GM12801 (cell line): ENCODE data around the gene MRPL51.

Experiments used
- TF ChIP-seq, protein P1 (sequence below): IDR thresholded peaks from one replicate; pipeline ENCODE4 v1.5.1; 2011; ENCODE audit warnings: control low read depth; ENCODE audit not compliant: insufficient read length; ENCODE audit errors: extremely low read depth

The MRPL51 gene

DNA sequence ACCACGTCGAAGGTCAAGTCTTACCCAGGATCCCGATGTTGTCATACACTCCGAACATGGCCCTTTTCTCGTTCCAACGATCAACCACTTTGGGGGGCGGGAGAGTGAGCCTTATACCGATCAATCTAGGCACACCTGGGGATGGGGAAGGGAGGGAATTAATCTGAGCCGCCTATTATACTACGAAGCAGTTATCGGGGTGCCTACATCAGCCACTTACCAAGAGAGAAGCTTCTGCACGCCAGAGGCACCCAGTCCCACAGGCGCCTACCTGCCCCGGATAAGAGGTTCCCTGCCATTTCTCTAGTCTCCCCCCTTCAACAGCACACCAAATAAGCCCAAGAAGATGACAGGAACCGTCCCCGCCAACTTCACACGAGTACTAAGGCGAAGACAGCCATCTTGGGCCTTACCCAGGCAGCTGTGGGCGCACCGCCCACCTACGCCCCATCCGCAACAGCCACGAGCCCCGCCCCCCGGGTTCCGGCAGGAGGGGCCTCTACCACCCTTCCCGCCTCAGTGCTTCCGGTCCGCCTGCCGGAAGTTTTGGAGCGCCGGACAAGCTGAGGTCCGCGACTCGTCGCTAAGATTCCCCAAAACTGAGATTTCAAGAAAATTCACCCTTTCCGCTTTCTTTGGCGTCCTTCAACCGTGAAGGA lies at the start of gene MRPL51:
Gene MRPL51 (minus strand): TSS at position 425 of the 659 bp plus-strand sequence. CDS start 126 bp downstream, at position 299.
- TF ChIP-seq, protein P1, sequence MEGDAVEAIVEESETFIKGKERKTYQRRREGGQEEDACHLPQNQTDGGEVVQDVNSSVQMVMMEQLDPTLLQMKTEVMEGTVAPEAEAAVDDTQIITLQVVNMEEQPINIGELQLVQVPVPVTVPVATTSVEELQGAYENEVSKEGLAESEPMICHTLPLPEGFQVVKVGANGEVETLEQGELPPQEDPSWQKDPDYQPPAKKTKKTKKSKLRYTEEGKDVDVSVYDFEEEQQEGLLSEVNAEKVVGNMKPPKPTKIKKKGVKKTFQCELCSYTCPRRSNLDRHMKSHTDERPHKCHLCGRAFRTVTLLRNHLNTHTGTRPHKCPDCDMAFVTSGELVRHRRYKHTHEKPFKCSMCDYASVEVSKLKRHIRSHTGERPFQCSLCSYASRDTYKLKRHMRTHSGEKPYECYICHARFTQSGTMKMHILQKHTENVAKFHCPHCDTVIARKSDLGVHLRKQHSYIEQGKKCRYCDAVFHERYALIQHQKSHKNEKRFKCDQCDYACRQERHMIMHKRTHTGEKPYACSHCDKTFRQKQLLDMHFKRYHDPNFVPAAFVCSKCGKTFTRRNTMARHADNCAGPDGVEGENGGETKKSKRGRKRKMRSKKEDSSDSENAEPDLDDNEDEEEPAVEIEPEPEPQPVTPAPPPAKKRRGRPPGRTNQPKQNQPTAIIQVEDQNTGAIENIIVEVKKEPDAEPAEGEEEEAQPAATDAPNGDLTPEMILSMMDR = no peak

DNA sequence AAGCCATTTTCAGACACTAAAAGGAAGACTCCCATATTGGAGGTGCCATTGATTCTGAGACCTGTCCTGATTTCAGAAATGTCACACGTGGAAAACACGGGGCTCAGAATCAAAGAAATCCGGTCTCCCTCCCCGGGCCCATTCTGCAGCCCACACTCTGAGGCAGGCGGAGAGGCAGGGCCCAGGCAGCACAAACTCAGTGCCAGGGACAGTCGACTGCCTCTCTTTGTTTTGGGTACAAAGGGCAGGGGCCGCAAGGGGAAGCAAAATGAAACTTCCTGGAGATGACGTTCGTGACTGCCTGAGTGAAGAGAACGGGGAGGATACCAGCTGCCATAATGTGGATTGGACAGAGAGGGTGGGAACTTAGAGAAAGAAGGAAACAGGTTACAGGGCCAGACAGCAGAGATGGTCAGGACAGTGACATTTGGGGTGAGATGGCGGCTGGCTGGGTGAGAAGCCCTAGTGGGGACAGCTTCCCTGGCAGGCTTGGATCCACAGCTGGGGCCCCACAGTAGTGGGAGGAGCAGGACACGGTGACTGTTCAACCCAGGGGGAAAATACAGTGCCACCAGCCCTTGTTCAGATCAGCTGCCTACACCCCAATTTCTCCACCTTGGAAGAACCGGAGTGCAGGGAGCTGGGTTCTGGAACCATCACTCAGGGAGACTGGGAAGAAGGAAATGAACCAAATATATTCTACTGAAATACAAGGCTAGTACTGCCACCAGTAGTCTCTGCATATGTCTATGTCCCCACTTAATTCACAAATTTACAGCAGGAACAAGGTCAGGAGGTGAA lies 49.3 kb upstream of the MRPL51 start:
- TF ChIP-seq, protein P1 = no peak

DNA sequence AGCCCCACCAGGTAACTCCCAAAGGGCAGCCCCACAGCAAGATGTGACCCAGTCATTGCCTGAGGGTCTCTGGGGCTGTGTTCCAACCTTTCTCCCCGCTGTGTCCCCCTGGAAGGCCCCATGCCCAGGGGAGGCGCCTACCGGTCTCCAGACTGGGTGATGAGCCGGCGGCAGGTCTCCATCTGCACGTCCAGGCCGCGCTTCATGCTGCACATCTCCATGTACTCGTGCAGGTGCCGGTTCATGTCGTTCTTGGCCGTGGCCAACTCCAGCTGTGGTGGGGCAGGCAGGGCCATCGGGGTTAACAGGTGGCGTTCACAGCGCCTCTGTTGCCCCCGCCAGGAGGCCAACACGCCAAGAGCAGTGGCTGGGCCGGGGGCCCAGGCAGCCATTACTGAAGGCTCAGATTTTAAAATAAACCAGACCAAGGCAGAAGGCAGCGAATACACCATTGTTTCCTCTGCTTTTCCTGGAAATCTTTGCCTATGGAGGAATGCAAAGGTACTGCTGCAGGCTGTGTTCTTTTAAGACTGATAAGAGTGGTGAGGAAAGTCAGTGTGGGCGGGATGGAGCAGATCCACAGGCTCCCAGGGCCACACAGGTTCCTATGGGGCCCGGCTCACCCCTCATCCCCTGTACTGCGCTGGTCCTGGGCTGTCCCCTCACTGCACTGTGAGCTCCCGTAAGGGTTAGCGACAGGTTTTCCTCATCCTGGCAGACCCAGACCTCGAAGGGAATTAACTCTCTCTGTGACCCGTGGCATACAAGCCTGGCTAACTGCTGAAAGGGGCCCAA lies 48.5 kb upstream of the MRPL51 start:
- TF ChIP-seq, protein P1 = no peak

DNA sequence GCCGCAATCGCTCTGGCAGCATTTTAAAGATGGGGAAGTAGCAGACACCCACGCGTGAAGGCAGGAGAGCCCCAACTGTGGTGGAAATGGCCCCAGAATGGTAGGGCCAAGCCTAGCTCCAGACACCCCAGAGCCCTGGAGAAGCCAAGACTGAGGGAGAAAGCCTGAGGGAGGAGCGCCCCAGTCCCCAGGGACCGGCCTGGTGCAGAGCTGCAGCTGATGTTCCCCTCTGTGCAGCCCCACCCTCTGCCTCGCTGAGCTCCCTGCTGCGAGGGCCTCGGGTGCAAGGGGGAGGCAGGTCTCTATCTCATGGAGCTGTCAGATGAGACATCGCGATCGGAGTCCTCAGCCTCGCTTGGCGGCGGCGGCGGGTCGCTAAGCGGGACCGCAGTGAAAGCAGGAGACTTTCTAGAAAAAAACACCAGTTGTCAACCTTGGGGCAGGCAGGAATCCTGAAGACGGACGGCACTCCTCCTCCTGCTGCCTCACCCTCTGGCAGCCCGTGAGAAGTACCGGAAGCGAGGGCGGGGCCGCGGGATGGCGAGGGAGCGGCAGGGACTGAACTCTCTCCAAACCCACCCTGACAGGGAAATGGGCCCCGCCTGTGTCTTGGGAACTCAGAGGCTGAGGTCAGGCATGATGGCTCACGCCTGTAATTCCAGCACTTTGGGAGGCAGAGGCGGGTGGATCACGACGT lies 47.3 kb upstream of the MRPL51 start:
- TF ChIP-seq, protein P1 = no peak

DNA sequence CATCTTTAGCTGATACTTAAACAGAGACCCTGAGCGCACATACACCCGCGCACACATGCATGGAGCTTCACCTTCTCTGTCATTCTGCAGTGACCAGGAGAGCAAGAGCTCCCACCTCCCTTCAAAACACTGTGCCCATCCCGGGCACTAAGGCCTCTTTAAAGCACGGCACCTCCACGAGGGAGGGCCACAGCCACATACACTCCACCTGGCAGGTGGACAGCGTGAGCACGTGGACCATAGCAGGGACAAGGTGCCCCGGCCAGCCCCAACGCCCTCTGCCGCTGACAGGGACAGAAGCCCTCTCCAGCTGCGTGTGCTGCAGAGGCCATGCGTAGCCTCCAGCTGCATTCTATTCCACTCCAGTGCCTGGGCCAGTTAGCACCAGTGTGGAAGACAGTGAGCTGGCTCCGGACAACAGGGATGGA lies 46.7 kb upstream of the MRPL51 start:
- TF ChIP-seq, protein P1 = no peak

DNA sequence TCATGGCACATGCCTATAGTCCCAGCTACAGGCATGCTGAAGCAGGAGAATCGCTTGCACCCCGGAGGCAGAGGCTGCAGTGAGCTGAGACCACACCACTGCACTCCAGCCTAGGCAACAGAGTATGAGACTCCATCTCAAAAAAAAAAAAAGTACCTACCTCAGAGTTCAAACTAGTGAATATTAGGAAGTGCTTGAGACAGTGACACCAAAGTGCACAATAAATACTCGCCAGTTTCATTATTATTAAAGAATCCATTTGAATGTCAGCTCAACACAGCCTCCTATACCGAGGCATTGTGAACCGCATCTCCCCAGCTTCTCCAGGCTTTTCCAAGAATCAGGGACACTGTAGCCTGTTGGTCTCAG lies 46.2 kb upstream of the MRPL51 start:
- TF ChIP-seq, protein P1 = no peak
